Measurements from ENCODE around the gene MT3.

MT3 gene

GRCh38 chr16:56635441-56635967, 46.2 kb downstream of the MT3 start:
- TF ChIP-seq CTCF (conservative IDR thresholded peaks at IDR 0.05) = no peak

DNA sequence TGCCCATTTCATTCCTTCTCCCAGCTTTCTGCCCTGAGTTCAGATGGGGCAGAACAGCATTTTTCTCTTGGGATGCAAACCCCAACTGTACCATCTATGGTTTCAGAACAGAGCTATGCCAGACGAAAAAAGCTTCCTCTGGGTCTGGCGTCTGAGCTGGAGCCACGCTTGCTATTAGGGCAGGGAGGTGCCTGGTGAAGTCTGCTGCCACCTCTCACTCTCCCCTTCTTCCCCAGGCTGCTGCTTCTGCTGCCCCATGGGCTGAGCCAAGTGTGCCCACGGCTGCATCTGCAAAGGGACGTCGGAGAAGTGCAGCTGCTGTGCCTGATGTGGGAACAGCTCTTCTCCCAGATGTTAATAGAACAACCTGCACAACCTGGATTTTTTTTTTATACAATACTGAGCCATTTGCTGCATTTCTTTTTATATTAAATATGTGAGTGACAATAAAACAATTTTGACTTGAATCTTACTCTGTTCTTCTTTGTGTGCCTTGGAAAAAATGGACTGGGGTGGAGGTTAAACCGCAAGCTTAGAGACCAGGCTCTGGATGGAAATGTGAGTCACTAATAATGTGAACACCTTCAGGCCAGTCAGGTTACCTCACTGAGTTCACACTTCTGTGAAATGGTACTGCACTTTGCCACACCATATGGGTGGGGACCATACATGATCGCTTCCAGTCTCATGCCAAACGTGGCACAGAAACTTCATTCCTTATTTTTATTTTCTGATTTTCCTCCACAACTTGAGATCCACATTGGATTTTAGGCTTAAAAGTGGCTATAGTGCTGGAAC, 47.5 kb downstream of the MT3 start:
- no peak overlapping the region for H3K27ac ChIP-seq
- TF ChIP-seq CTCF (conservative IDR thresholded peaks at IDR 0.05) = no peak

More at GRCh38 chr16:56635441-56635967, 46.2 kb downstream of the MT3 start:
- H3K27ac ChIP-seq = no peak overlapping the region

- peak within 1 kb of the TSS; percentile 36 for H3K27ac ChIP-seq
- TF ChIP-seq CTCF (conservative IDR thresholded peaks at IDR 0.05) = no peak
Observed at GRCh38 chr16:56637814-56638750, 48.8 kb downstream of the MT3 start, which contains the start of gene MT1A. Gene MT1A, plus strand, starts transcription at chr16:56638666. Its CDS starts 73 bp downstream, at chr16:56638739.

GRCh38 chr16:56639045-56639444, 49.7 kb downstream of the MT3 start:
- TF ChIP-seq CTCF (conservative IDR thresholded peaks at IDR 0.05) = no peak
- peak overlapping the region; percentile 36 for H3K27ac ChIP-seq

GRCh38 chr16:56640076-56640475, 50.7 kb downstream of the MT3 start:
- TF ChIP-seq CTCF (conservative IDR thresholded peaks at IDR 0.05) = no peak
- no peak overlapping the region; the same call in 1 of the 2 replicates for H3K27ac ChIP-seq
